Medulla oblongata (tissue), 1 donor: ENCODE measurements around the gene STYXL1.

Experiments used
- DNase-seq: peaks from one replicate; pipeline ENCODE4 v3.0.0-alpha.2; 2015; ENCODE audit errors: extremely low spot score

STYXL1 gene

GRCh38 chr7:75993689-75994387 is 54.0 kb downstream of the STYXL1 start:
- peak; percentile 65 for DNase-seq

GRCh38 chr7:75992083-75992755 is 55.6 kb downstream of the STYXL1 start:
- DNase-seq = no peak

GRCh38 chr7:75991531-75992082 is 56.2 kb downstream of the STYXL1 start:
- no peak for DNase-seq

GRCh38 chr7:75989500-75990388 is 58.1 kb downstream of the STYXL1 start:
- DNase-seq = no peak

- no peak for DNase-seq
These were observed 59.0 kb downstream of the STYXL1 start for GRCh38 chr7:75988568-75989499.

- DNase-seq = no peak
These were observed 59.8 kb downstream of the STYXL1 start for GRCh38 chr7:75987805-75988567.

- DNase-seq = no peak
These were observed 60.6 kb downstream of the STYXL1 start for GRCh38 chr7:75987026-75987804.

- no peak for DNase-seq
These were observed 61.5 kb downstream of the STYXL1 start for GRCh38 chr7:75986147-75986781.

- no peak for DNase-seq
These were observed 62.2 kb downstream of the STYXL1 start for GRCh38 chr7:75985518-75986146.

- no peak for DNase-seq
These were observed 62.7 kb downstream of the STYXL1 start for GRCh38 chr7:75985009-75985517.

GRCh38 chr7:75984130-75985008 is 63.4 kb downstream of the STYXL1 start:
- DNase-seq = no peak

- no peak for DNase-seq
These were observed 64.2 kb downstream of the STYXL1 start for GRCh38 chr7:75983471-75984129.

- no peak for DNase-seq
These were observed 65.3 kb downstream of the STYXL1 start for GRCh38 chr7:75982306-75983064.

- DNase-seq = no peak
These were observed 66.1 kb downstream of the STYXL1 start for GRCh38 chr7:75981453-75982305.

- DNase-seq = no peak
These were observed 66.7 kb downstream of the STYXL1 start for GRCh38 chr7:75981203-75981452.
